NCI-H345 treated with DMSO at 0.1 percent for 48 hours (cell line): ENCODE measurements around the gene CREB1.
"Not testable (repeated sequence)": the region's sequence is repeated elsewhere in the genome, so short reads cannot be mapped to it uniquely, and the experiment has no call there.

Experiments
- DNase-seq: peaks from one replicate; lab custom pipeline; 2025; ENCODE audit not compliant: unreplicated experiment; lab: John Stamatoyannopoulos, UW

Gene CREB1

GRCh38 chr2:207529330-207530159 lies at the start of gene CREB1:
Gene CREB1 (plus strand): TSS chr2:207529962. CDS start chr2:207555636, 25,674 bp downstream.
- peak; percentile 85 for DNase-seq

- DNase-seq = no peak
These were observed 49.2 kb upstream of the CREB1 start for GRCh38 chr2:207480521-207481040.

- no peak for DNase-seq
These were observed 47.8 kb upstream of the CREB1 start for GRCh38 chr2:207481924-207482323.

GRCh38 chr2:207482630-207483029 lies 47.1 kb upstream of the CREB1 start:
- no peak for DNase-seq

GRCh38 chr2:207483066-207483465 lies 46.7 kb upstream of the CREB1 start:
- no peak for DNase-seq

GRCh38 chr2:207483477-207483876 lies 46.3 kb upstream of the CREB1 start:
- no peak for DNase-seq

- no peak for DNase-seq
These were observed 45.0 kb upstream of the CREB1 start for GRCh38 chr2:207484444-207485391.

GRCh38 chr2:207487650-207488311 lies 42.0 kb upstream of the CREB1 start:
- no peak for DNase-seq

- DNase-seq = no peak
These were observed 40.5 kb upstream of the CREB1 start for GRCh38 chr2:207489251-207489650.

- DNase-seq = no peak
These were observed 39.3 kb upstream of the CREB1 start for GRCh38 chr2:207490441-207490840.

GRCh38 chr2:207491086-207491485 lies 38.7 kb upstream of the CREB1 start:
- no peak for DNase-seq

- DNase-seq = no peak
These were observed 37.8 kb upstream of the CREB1 start for GRCh38 chr2:207491956-207492355.

- no peak for DNase-seq
These were observed 37.3 kb upstream of the CREB1 start for GRCh38 chr2:207492461-207492860.

GRCh38 chr2:207494137-207494536 lies 35.6 kb upstream of the CREB1 start:
- no peak for DNase-seq

GRCh38 chr2:207496936-207497335 lies 32.8 kb upstream of the CREB1 start:
- not testable (repeated sequence) for DNase-seq

GRCh38 chr2:207497596-207497995 lies 32.2 kb upstream of the CREB1 start:
- no peak for DNase-seq

- no peak for DNase-seq
These were observed 31.3 kb upstream of the CREB1 start for GRCh38 chr2:207498427-207498826.

- DNase-seq = no peak
These were observed 30.6 kb upstream of the CREB1 start for GRCh38 chr2:207499114-207499513.

- DNase-seq = no peak
These were observed 27.8 kb upstream of the CREB1 start for GRCh38 chr2:207501802-207502576.

GRCh38 chr2:207502577-207503198 lies 27.1 kb upstream of the CREB1 start:
- DNase-seq = no peak
